H1 (cell line): Measurements from ENCODE around the gene HMCN1. TPM values are rescaled to one million over a fixed set of nuclear protein-coding genes. Genes with fewer than 3 reads are reported as not detected.

Experiments
- CTCF ChIA-PET: fragments of 300-600 bp; sonication (Branson Sonifier 250); formaldehyde crosslinking; loops from one replicate; lab custom pipeline; 2021; ENCODE audit not compliant: partially characterized antibody; lab: Charles Lee
- POLR2A ChIA-PET: fragments of 300-600 bp; sonication (Branson Sonifier 250); formaldehyde crosslinking; loops from one replicate; lab custom pipeline; 2021; ENCODE audit warnings: inconsistent platforms; ENCODE audit not compliant: partially characterized antibody; lab: Charles Lee
- DNase-seq, 2 experiments: peaks; one replicate each; pipeline versions ENCODE4 v3.0.0 to v3.0.0-alpha.2; 2010 to 2022; ENCODE audit warnings: low spot score in 2 of 2, low read depth in 1 of 2, mixed read lengths in 1 of 2
- FAIRE-seq: peaks from 2 replicates; lab custom pipeline; 2011; peaks lifted over from hg19 to GRCh38; lab: Jason Lieb, UNC
- H2AFZ ChIP-seq: 2 replicates; pipeline ENCODE4 v1.8.1; 2012; ENCODE audit warnings: low read length, inconsistent platforms
- H2AK5ac ChIP-seq: 2 replicates; pipeline ENCODE4 v1.6.1; 2013; ENCODE audit warnings: low read depth, low read length
- H2BK120ac ChIP-seq: replicated peaks from 2 replicates; pipeline ENCODE3; 2013; ENCODE audit warnings: low read depth, low read length, inconsistent platforms
- H2BK12ac ChIP-seq: 2 replicates; pipeline ENCODE4 v1.6.1; 2013; ENCODE audit warnings: low read depth, low read length
- H2BK15ac ChIP-seq: 2 replicates; pipeline ENCODE4 v1.6.1; 2013; ENCODE audit warnings: low read length
- H2BK20ac ChIP-seq: 2 replicates; pipeline ENCODE4 v1.6.1; 2013; ENCODE audit warnings: low read length
- H2BK5ac ChIP-seq: 2 replicates; pipeline ENCODE4 v1.6.1; 2013; ENCODE audit warnings: low read depth, low read length
- H3K14ac ChIP-seq: 2 replicates; pipeline ENCODE4 v1.6.1; 2013; ENCODE audit warnings: inconsistent platforms; ENCODE audit not compliant: insufficient read length
- H3K18ac ChIP-seq: 2 replicates; pipeline ENCODE4 v1.6.1; 2013; ENCODE audit warnings: low read length; ENCODE audit errors: extremely low read depth
- H3K23ac ChIP-seq: 2 replicates; pipeline ENCODE4 v1.6.1; 2013; ENCODE audit warnings: inconsistent platforms; ENCODE audit not compliant: insufficient read length
- H3K23me2 ChIP-seq: 2 replicates; pipeline ENCODE4 v1.6.1; 2013; ENCODE audit warnings: low read depth, low read length
- H3K27ac ChIP-seq: 2 replicates; pipeline ENCODE4 v1.6.1; 2011; ENCODE audit warnings: low read depth, low read length, inconsistent platforms
- H3K27me3 ChIP-seq, 4 experiments: replicated peaks in 1 of 4; 1 replicate in 1 of 4; 2 replicates in 3 of 4; pipeline versions ENCODE4 v1.6.1 to v1.8.1; 2011 to 2013; ENCODE audit warnings: low read length in 3 of 4, mild to moderate bottlenecking in 3 of 4, inconsistent platforms in 2 of 4, mixed read lengths in 2 of 4, moderate library complexity in 1 of 4; ENCODE audit not compliant: control insufficient read depth in 3 of 4, insufficient read depth in 3 of 4; ENCODE audit errors: extremely low read depth in 1 of 4
- H3K36me3 ChIP-seq, 4 experiments: 2 replicates each; pipeline versions ENCODE4 v1.6.1 to v1.8.1; 2011 to 2013; ENCODE audit warnings: mild to moderate bottlenecking in 4 of 4, low read length in 3 of 4, moderate library complexity in 2 of 4, control low read depth in 1 of 4, inconsistent platforms in 1 of 4; ENCODE audit not compliant: insufficient read depth in 4 of 4, control insufficient read depth in 2 of 4
- H3K4ac ChIP-seq: replicated peaks from 2 replicates; pipeline ENCODE3; 2013; ENCODE audit warnings: low read length, low read depth, mixed read lengths, inconsistent platforms; ENCODE audit not compliant: insufficient read length
- H3K4me1 ChIP-seq, 4 experiments: replicated peaks in 1 of 4; 1 replicate in 1 of 4; 2 replicates in 3 of 4; pipeline versions ENCODE4 v1.6.1 to v1.8.1; 2011 to 2013; ENCODE audit warnings: low read length in 3 of 4, inconsistent platforms in 2 of 4, mixed read lengths in 1 of 4; ENCODE audit not compliant: insufficient read depth in 4 of 4, control insufficient read depth in 3 of 4
- H3K4me2 ChIP-seq, 2 experiments: 2 replicates each; pipeline versions ENCODE4 v1.6.1 to v1.8.1; 2011 to 2013; ENCODE audit warnings: low read depth in 2 of 2, low read length in 2 of 2, control low read depth in 1 of 2, inconsistent platforms in 1 of 2, mild to moderate bottlenecking in 1 of 2; ENCODE audit not compliant: insufficient read depth in 1 of 2
- H3K4me3 ChIP-seq, 4 experiments: fragments of 200-600, 300-600 bp in 1 of 4; sonication (generic), shearing (Covaris generic), sonication (Bioruptor Twin) in 1 of 4; 2 replicates each; pipeline versions ENCODE4 v1.5.1 to v1.8.1; 2011 to 2016; ENCODE audit warnings: low read length in 4 of 4, low read depth in 3 of 4, control low read depth in 2 of 4, inconsistent platforms in 2 of 4, mild to moderate bottlenecking in 2 of 4, mixed read lengths in 1 of 4, moderate library complexity in 1 of 4; ENCODE audit not compliant: insufficient read depth in 2 of 4; ENCODE audit errors: extremely low read depth in 1 of 4
- H3K56ac ChIP-seq: replicated peaks from 2 replicates; pipeline ENCODE3; 2013; ENCODE audit warnings: low read depth, mild to moderate bottlenecking, mixed read lengths, low read length, inconsistent platforms; ENCODE audit not compliant: insufficient read length
- H3K79me1 ChIP-seq: 2 replicates; pipeline ENCODE4 v1.6.1; 2013; ENCODE audit warnings: low read depth, low read length, control low read depth
- H3K79me2 ChIP-seq, 2 experiments: 2 replicates each; pipeline versions ENCODE4 v1.6.1 to v1.8.1; 2012 to 2013; ENCODE audit warnings: low read length in 2 of 2, mild to moderate bottlenecking in 2 of 2, inconsistent platforms in 1 of 2; ENCODE audit not compliant: insufficient read depth in 2 of 2, control insufficient read depth in 1 of 2
- H3K9ac ChIP-seq, 4 experiments: replicated peaks in 1 of 4; 1 replicate in 1 of 4; 2 replicates in 3 of 4; pipeline versions ENCODE4 v1.6.1 to v1.8.1; 2011 to 2013; ENCODE audit warnings: low read depth in 3 of 4, low read length in 3 of 4, control low read depth in 2 of 4, mild to moderate bottlenecking in 2 of 4, moderate library complexity in 2 of 4, inconsistent platforms in 1 of 4; ENCODE audit errors: extremely low read depth in 1 of 4
- H3K9me3 ChIP-seq, 2 experiments: 2 replicates each; pipeline versions ENCODE4 v1.6.1 to v1.8.1; 2012 to 2013; ENCODE audit warnings: mild to moderate bottlenecking in 2 of 2, moderate library complexity in 2 of 2, control low read depth in 1 of 2, inconsistent platforms in 1 of 2, low read depth in 1 of 2, low read length in 1 of 2, mixed read lengths in 1 of 2; ENCODE audit not compliant: insufficient read depth in 2 of 2
- H4K20me1 ChIP-seq, 2 experiments: replicated peaks in 1 of 2; 2 replicates each; pipeline versions ENCODE3 to v1.8.1; 2011 to 2013; ENCODE audit warnings: inconsistent platforms in 2 of 2, low read length in 2 of 2, mild to moderate bottlenecking in 1 of 2; ENCODE audit not compliant: insufficient read depth in 2 of 2, control insufficient read depth in 1 of 2
- H4K5ac ChIP-seq: 2 replicates; pipeline ENCODE4 v1.6.1; 2013; ENCODE audit warnings: low read length, low read depth, mixed read lengths, inconsistent platforms; ENCODE audit not compliant: insufficient read length
- H4K8ac ChIP-seq: 2 replicates; pipeline ENCODE4 v1.8.0; 2013; ENCODE audit warnings: mild to moderate bottlenecking, moderate library complexity, low read length, inconsistent platforms; ENCODE audit not compliant: insufficient read depth; ENCODE audit errors: extremely low read depth
- H4K91ac ChIP-seq: replicated peaks from 2 replicates; pipeline ENCODE3; 2013; ENCODE audit warnings: low read length, mixed read lengths, inconsistent platforms; ENCODE audit not compliant: insufficient read length
- SIX5 ChIP-seq: IDR thresholded peaks from 2 replicates; pipeline ENCODE4 v1.6.1; 2011; ENCODE audit warnings: mild to moderate bottlenecking, low read depth, low read length
- YY1 ChIP-seq: IDR thresholded peaks from 2 replicates; pipeline ENCODE4 v1.6.1; 2011; ENCODE audit warnings: low read depth, mild to moderate bottlenecking, low read length
- ZNF274 ChIP-seq: IDR thresholded peaks from 2 replicates; pipeline ENCODE4 v1.7.0; 2012; ENCODE audit warnings: low read length, borderline replicate concordance; ENCODE audit errors: extremely low read depth
- WGBS, 2 experiments: shearing (Covaris generic) in 1 of 2; methylation state at CpG; one replicate each; pipeline versions ENCODE4 v1.1.6 to v1.1.7; 2013 to 2015; ENCODE audit warnings: low lambda C conversion rate in 2 of 2, mixed read lengths in 2 of 2, inconsistent platforms in 1 of 2, low coverage in 1 of 2, missing lambda C conversion rate in 1 of 2; ENCODE audit not compliant: insufficient replicate concordance in 2 of 2, insufficient coverage in 1 of 2, insufficient read length in 1 of 2; ENCODE audit errors: extremely low coverage in 1 of 2, missing lambda C conversion rate in 1 of 2; 5-methylcytosine and 5-hydroxymethylcytosine counted together
- polyA plus RNA-seq, 7 experiments: library from polyadenylated mRNA; depleted of rRNA in 3 of 7; stranded (reverse) in 5 of 7; unstranded in 2 of 7; fragments of >200 nt in 5 of 7; fragments of 200-250 nt in 2 of 7; gene quantifications; 1 replicate in 5 of 7; 2 replicates in 1 of 7; 4 replicates in 1 of 7; pipeline versions ENCODE4 v1.2.1 to v1.2.3, GENCODE V29; 2011 to 2013; ENCODE audit warnings: missing spikeins in 2 of 7, mixed read lengths in 2 of 7
- total RNA-seq: library from RNA; stranded (reverse); fragmentation: NEBNext Ultra II Directional; extraction: Animal tissue kit (Norgen Biotek cat#: 25700); gene quantifications from 2 replicates; pipeline ENCODE4 v1.2.1, GENCODE V29; 2021
- TF ChIP-seq, protein P1 (sequence below), 3 experiments: IDR thresholded peaks; 1 replicate in 2 of 3; 2 replicates in 1 of 3; pipeline versions ENCODE4 v1.5.1 to v1.6.1; 2011; ENCODE audit warnings: low read length in 3 of 3, mild to moderate bottlenecking in 3 of 3, inconsistent platforms in 2 of 3, low read depth in 1 of 3, moderate library complexity in 1 of 3; ENCODE audit not compliant: insufficient read depth in 1 of 3; ENCODE audit errors: control extremely low read depth in 1 of 3

HMCN1 gene
- total and polyA plus RNA-seq, 2 of the 8 experiments (the other 6 are each of a cell fraction or from before 2014, with no cell fraction given): 13.8 to 14.6 TPM

DNA sequence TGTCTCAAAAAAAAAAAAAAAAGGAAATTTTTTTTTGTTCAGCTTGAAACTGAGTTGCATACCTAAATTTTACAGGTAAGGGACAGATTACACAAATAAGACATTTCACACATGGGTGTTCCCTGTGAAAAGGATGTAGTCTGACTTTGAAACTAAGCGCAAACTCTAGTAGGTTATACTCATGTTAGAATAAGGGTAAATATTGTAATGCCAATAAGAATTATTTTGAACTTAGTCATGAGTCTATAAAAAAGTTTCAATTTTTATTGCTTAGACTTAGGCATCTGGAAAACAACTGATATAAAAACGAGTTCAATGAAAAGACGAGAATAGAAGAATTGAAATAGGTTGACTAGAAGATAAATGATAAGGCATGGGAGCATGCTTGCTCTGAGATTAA, 122.3 kb downstream of the HMCN1 start:
- H2BK5ac ChIP-seq: no peak overlapping the region
- H2BK15ac ChIP-seq: no peak overlapping the region
- peaks cover 0 to 1% (median 0%) of the 10 kb centered on the region in 4 experiments; a peak in 1 of 7 replicates for H3K27me3 ChIP-seq
- CTCF ChIA-PET: no interaction called here
- peaks cover 0 to 4% (median 0%) of the 10 kb centered on the region in 4 experiments; a peak in 1 of 7 replicates for H3K4me1 ChIP-seq
- WGBS, 2 experiments: 89% methylated on average over 3 of the region's 3 CpGs; no CpG with 5 or more reads in 1 of the 2 experiments
- H4K20me1 ChIP-seq: no peaks in the 10 kb centered on the region
- no peak overlapping the region for H2BK12ac ChIP-seq
- no peak overlapping the region for H3K4ac ChIP-seq
- no peaks in the 10 kb centered on the region for H3K23me2 ChIP-seq
- H3K79me2 ChIP-seq: no peaks in the 10 kb centered on the region
- no peak overlapping the region for H3K14ac ChIP-seq
- H3K79me1 ChIP-seq: no peaks in the 10 kb centered on the region
- H3K36me3 ChIP-seq: no peaks in the 10 kb centered on the region; a peak in 1 of 8 replicates
- no peak overlapping the region for H2AK5ac ChIP-seq
- H4K8ac ChIP-seq: no peak overlapping the region
- no peak overlapping the region for H3K9ac ChIP-seq
- DNase-seq (no peak), FAIRE-seq (no peak)
- H3K9me3 ChIP-seq: no peaks in the 10 kb centered on the region
- POLR2A ChIA-PET: no interaction called here
- TF ChIP-seq, protein P1, sequence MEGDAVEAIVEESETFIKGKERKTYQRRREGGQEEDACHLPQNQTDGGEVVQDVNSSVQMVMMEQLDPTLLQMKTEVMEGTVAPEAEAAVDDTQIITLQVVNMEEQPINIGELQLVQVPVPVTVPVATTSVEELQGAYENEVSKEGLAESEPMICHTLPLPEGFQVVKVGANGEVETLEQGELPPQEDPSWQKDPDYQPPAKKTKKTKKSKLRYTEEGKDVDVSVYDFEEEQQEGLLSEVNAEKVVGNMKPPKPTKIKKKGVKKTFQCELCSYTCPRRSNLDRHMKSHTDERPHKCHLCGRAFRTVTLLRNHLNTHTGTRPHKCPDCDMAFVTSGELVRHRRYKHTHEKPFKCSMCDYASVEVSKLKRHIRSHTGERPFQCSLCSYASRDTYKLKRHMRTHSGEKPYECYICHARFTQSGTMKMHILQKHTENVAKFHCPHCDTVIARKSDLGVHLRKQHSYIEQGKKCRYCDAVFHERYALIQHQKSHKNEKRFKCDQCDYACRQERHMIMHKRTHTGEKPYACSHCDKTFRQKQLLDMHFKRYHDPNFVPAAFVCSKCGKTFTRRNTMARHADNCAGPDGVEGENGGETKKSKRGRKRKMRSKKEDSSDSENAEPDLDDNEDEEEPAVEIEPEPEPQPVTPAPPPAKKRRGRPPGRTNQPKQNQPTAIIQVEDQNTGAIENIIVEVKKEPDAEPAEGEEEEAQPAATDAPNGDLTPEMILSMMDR (IDR thresholded peaks at IDR 0.05; ENCODE audit: control extremely low read depth in 1 of 3, insufficient read depth in 1 of 3, low read depth in 1 of 3, low read length in 3 of 3): no peak
- TF ChIP-seq YY1 (no peak), SIX5 (no peak), ZNF274 (no peak)
- no peak overlapping the region for H4K91ac ChIP-seq
- no peak overlapping the region for H3K27ac ChIP-seq
- H2BK120ac ChIP-seq: no peak overlapping the region
- H3K18ac ChIP-seq: no peak overlapping the region
- no peak overlapping the region for H3K4me2 ChIP-seq
- no peak overlapping the region for H2AFZ ChIP-seq
- H2BK20ac ChIP-seq: no peak overlapping the region
- H3K4me3 ChIP-seq: no peak overlapping the region
- H4K5ac ChIP-seq: no peak overlapping the region
- no peak overlapping the region for H3K23ac ChIP-seq
- H3K56ac ChIP-seq: no peak overlapping the region
